Coronary artery (tissue), 2 donors: ENCODE measurements around the gene ALG2.

Experiments used
- DNase-seq: peaks from one replicate; pipeline ENCODE4 v3.0.0-alpha.2; 2017; ENCODE audit warnings: low spot score
- H3K27ac ChIP-seq, 2 donors: fragments of 200-600 bp; sonication (generic); one replicate each; pipeline ENCODE4 v1.5.1; 2016 to 2019
- H3K4me3 ChIP-seq: fragments of 200-600 bp; sonication (generic); 2 replicates; pipeline ENCODE4 v1.5.1; 2016; ENCODE audit warnings: mild to moderate bottlenecking, moderate library complexity
- TF ChIP-seq, protein P1 (sequence below): fragments of 200-600 bp; sonication (generic); IDR thresholded peaks from one replicate; pipeline ENCODE4 v1.5.1; 2019; ENCODE audit warnings: antibody characterized with exemption

ALG2 gene

GRCh38 chr9:99181621-99182020 lies 40.1 kb downstream of the ALG2 start:
- Histone ChIP-seq H3K4me3 (no peak overlapping the region), H3K27ac (no peak overlapping the region)
- no peak for DNase-seq
- TF ChIP-seq, protein P1, sequence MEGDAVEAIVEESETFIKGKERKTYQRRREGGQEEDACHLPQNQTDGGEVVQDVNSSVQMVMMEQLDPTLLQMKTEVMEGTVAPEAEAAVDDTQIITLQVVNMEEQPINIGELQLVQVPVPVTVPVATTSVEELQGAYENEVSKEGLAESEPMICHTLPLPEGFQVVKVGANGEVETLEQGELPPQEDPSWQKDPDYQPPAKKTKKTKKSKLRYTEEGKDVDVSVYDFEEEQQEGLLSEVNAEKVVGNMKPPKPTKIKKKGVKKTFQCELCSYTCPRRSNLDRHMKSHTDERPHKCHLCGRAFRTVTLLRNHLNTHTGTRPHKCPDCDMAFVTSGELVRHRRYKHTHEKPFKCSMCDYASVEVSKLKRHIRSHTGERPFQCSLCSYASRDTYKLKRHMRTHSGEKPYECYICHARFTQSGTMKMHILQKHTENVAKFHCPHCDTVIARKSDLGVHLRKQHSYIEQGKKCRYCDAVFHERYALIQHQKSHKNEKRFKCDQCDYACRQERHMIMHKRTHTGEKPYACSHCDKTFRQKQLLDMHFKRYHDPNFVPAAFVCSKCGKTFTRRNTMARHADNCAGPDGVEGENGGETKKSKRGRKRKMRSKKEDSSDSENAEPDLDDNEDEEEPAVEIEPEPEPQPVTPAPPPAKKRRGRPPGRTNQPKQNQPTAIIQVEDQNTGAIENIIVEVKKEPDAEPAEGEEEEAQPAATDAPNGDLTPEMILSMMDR, result no peak

GRCh38 chr9:99181206-99181605 lies 40.5 kb downstream of the ALG2 start:
- Histone ChIP-seq H3K27ac (no peak overlapping the region), H3K4me3 (no peak overlapping the region)
- DNase-seq, result no peak
- TF ChIP-seq, protein P1, result no peak

GRCh38 chr9:99180662-99181061 lies 41.1 kb downstream of the ALG2 start:
- TF ChIP-seq, protein P1, result no peak

DNA sequence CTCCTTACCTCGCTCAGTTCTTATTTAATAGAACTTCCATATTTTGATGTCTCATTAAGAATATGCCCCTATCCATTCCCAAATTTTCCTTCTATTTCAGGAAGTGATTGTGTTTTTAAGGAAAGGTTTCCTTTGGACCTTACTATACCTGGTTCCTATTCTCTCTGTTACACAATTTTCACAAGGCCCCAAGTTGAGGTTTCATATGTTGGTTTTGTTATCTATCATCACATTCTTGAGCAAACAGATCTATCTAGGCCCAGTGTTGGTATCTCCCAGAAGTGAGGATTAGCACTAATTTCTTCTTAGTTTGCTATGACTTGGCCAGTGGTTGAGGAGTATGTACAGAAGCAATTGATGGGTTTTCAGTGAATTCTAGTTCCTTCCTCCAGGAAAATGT lies 41.5 kb downstream of the ALG2 start:
- Histone ChIP-seq H3K27ac (no peak overlapping the region), H3K4me3 (no peak overlapping the region)
- TF ChIP-seq, protein P1, result no peak
- DNase-seq, result no peak

More at GRCh38 chr9:99180662-99181061, 41.1 kb downstream of the ALG2 start:
- no peak overlapping the region for H3K4me3 ChIP-seq
- no peak for DNase-seq
- no peak overlapping the region for H3K27ac ChIP-seq

DNA sequence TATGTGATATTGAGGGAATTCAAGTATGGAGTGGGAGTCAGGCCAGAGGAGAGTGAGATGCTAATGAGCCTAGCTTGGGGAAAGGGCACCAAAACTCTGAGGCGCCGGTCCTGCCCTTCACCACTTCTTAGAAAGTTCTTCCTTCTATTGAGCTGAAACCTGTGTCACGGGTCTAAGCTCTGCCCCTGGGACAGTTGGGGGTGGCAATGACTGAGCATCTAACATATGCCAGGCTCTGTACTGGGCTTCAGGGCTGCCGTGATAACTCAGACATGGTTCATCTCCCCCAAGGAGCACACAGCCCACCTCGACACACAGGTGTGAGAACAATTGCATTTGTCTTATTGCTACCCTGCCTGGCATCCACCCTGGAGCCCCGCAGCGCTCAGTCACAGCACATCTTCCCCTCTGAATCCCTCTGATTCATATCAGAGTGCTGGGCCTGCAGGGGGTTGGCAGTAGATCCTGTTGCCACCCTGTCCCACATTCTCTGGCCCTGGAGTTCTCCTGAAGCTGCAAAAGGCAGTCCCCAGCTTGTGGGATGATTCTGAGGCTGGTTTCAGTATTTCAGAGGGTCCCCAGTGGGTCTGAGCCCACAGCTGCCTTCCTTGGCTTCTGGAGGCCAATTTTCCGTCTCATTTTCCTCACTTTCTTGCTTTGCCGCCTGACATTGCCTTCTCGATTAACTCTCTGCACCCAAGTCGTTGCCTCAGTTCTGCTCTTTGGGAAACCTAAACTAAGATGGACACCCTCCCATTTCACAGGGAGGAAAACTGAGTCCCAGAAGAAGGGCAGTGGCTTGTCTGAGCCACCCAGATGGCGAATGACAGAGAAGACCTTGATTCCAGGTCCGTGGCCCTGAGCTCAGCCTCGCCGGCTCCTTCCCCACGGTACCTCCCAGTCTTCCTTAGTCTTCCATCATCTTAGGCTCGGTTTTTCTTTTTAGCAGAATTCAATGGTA lies 42.5 kb downstream of the ALG2 start:
- TF ChIP-seq, protein P1, result no peak
- Histone ChIP-seq H3K4me3 (no peak overlapping the region), H3K27ac (no peak overlapping the region)
- no peak for DNase-seq

DNA sequence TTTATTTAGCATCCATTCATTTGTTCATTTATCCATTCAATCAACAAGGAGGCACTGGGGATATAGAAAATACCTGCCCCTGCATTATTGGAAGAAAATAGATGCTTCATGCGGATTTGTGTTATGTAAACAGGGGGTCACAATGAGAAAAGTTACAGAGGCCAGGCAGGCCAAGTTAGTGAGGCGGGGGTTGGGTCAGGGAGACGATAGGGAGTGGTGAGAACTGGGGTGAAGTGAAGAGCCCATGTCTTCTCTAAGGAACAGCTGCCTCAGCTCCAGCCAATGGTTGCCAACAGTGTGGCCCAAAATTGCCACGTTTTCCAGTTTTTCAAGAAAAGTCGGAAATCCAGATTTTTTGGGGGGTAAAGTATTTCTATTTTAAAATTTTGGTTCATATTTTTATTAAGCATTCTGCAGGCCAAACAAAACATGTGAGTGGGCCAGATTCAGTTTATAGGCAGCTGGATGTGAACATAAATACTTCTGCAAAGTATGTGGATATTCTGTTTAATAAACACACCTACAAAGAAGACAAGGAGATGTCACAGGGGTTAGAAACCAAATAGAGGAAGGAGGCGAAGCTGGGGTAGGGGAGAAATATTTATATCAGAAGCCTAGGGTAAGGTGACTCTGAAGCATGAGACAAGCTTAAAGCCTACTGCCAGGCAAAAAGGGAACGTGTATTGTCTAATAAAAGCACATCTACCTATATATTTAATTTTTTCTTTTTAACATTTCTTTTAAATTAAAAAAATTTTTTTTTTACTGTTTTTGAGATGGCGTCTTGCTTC lies 44.0 kb downstream of the ALG2 start:
- TF ChIP-seq, protein P1, result no peak
- H3K4me3 ChIP-seq, result no peak overlapping the region
- DNase-seq, result no peak
- H3K27ac ChIP-seq, result no peak overlapping the region
